Keratinocyte (primary cell): ENCODE measurements around the gene CSK. TPM values are rescaled to one million over a fixed set of nuclear protein-coding genes. Genes with fewer than 3 reads are reported as not detected.

ENCODE experiments used
- DNase-seq: peaks from one replicate; pipeline ENCODE4 v3.0.0-alpha.2; 2011; ENCODE audit warnings: low read depth, missing footprints, low spot score
- FAIRE-seq: peaks from 2 replicates; lab custom pipeline; 2011; peaks lifted over from hg19 to GRCh38; lab: Jason Lieb, UNC
- H2AFZ ChIP-seq: 2 replicates; pipeline ENCODE4 v1.6.0; 2012; ENCODE audit warnings: low read length, control low read depth, inconsistent platforms; ENCODE audit not compliant: control insufficient read depth
- H3K27ac ChIP-seq: 2 replicates; pipeline ENCODE4 v1.5.1; 2011; ENCODE audit warnings: low read length; ENCODE audit not compliant: control insufficient read depth, insufficient read depth
- H3K27me3 ChIP-seq: 3 replicates; pipeline ENCODE4 v1.6.0; 2011; ENCODE audit warnings: low read length; ENCODE audit not compliant: control insufficient read depth, insufficient read depth; ENCODE audit errors: extremely low read depth
- H3K36me3 ChIP-seq, 2 experiments: 2 replicates in 1 of 2; 3 replicates in 1 of 2; pipeline ENCODE4 v1.5.1; 2011; ENCODE audit warnings: low read length in 2 of 2, mild to moderate bottlenecking in 1 of 2; ENCODE audit not compliant: control insufficient read depth in 2 of 2, insufficient read depth in 2 of 2; ENCODE audit errors: extremely low read depth in 1 of 2
- H3K4me1 ChIP-seq: 3 replicates; pipeline ENCODE4 v1.5.1; 2011; ENCODE audit warnings: low read length; ENCODE audit not compliant: control insufficient read depth, insufficient read depth; ENCODE audit errors: extremely low read depth
- H3K4me2 ChIP-seq: 3 replicates; pipeline ENCODE4 v1.6.0; 2011; ENCODE audit warnings: low read depth, low read length; ENCODE audit not compliant: control insufficient read depth, insufficient read depth; ENCODE audit errors: extremely low read depth
- H3K4me3 ChIP-seq, 3 experiments: fragments of 200-600 bp in 1 of 3; sonication (generic) in 1 of 3; 2 replicates in 2 of 3; 3 replicates in 1 of 3; pipeline ENCODE4 v1.5.1; 2011 to 2016; ENCODE audit warnings: low read length in 3 of 3, mild to moderate bottlenecking in 3 of 3, control low read depth in 2 of 3, inconsistent platforms in 1 of 3, low read depth in 1 of 3, mixed read lengths in 1 of 3, mixed run types in 1 of 3, moderate library complexity in 1 of 3; ENCODE audit not compliant: control insufficient read depth in 2 of 3, insufficient read depth in 2 of 3; ENCODE audit errors: extremely low read depth in 1 of 3
- H3K79me2 ChIP-seq: 2 replicates; pipeline ENCODE4 v1.6.0; 2012; ENCODE audit warnings: low read length; ENCODE audit not compliant: control insufficient read depth, insufficient read depth
- H3K9ac ChIP-seq: 3 replicates; pipeline ENCODE4 v1.6.0; 2011; ENCODE audit warnings: low read length; ENCODE audit not compliant: control insufficient read depth, insufficient read depth; ENCODE audit errors: extremely low read depth
- H3K9me1 ChIP-seq: 3 replicates; pipeline ENCODE4 v1.6.0; 2011; ENCODE audit warnings: low read length; ENCODE audit not compliant: control insufficient read depth, insufficient read depth; ENCODE audit errors: extremely low read depth
- H3K9me3 ChIP-seq: 2 replicates; pipeline ENCODE4 v1.5.1; 2012; ENCODE audit warnings: low read depth, low read length; ENCODE audit not compliant: control insufficient read depth
- H4K20me1 ChIP-seq: 3 replicates; pipeline ENCODE4 v1.6.0; 2011; ENCODE audit warnings: low read length; ENCODE audit not compliant: control insufficient read depth, insufficient read depth; ENCODE audit errors: extremely low read depth
- EZH2 ChIP-seq: IDR thresholded peaks from one replicate; pipeline ENCODE4 v1.6.1; 2012; ENCODE audit warnings: inconsistent platforms, mild to moderate bottlenecking, low read length, moderate library complexity
- dilution Hi-C: fragments of 300-500 bp; cut with MboI; formaldehyde crosslinking; loops from one replicate; pipeline ENCODE4 v1.7.0; 2020; ENCODE audit warnings: low sequenced_read_pairs; ENCODE audit not compliant: extremely low pct_ligation_motif_present
- polyA plus RNA-seq, 5 experiments: library from polyadenylated mRNA; depleted of rRNA in 3 of 5; stranded (reverse) in 3 of 5; stranded (forward) in 1 of 5; unstranded in 1 of 5; fragments of >200 nt; gene quantifications; 1 replicate in 1 of 5; 2 replicates in 3 of 5; 3 replicates in 1 of 5; pipeline versions ENCODE4 v1.2.1 to v1.2.3, GENCODE V29; 2011 to 2012; ENCODE audit warnings: missing spikeins in 2 of 5, low read depth in 1 of 5, low replicate concordance in 1 of 5
- TF ChIP-seq, protein P1 (sequence below), 3 experiments: IDR thresholded peaks in 1 of 3; conservative IDR thresholded peaks in 1 of 3; optimal IDR thresholded peaks in 1 of 3; 2 replicates in 2 of 3; 3 replicates in 1 of 3; pipeline versions ENCODE3 to v1.5.1; 2011; ENCODE audit warnings: low read length in 3 of 3, mild to moderate bottlenecking in 3 of 3, moderate library complexity in 2 of 3, control low read depth in 1 of 3, inconsistent platforms in 1 of 3; ENCODE audit not compliant: insufficient read depth in 2 of 3; ENCODE audit errors: extremely low read depth in 1 of 3

Gene CSK
- polyA plus RNA-seq, 1 donor (not counting 4 experiments of a cell fraction or from before 2014, with no cell fraction given) = 17.2 TPM

DNA sequence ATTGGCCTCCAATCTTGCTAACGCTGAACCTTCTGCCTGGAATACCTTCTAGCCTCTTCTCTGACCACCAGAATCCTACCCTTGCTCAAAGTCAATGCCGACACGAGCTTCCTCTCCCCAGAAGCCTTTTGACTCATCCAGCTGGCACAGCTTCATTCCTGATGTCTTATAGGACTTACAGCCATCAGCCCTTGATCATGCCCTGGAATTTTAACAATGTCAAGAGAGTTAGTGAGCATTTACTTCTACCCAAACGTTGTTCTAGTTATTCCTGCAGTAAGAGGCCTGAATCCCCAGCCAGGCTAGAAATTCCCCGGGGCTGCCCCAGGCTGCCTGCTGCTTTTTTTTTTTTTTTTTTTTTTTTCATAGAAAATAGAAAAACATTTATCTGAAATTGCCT, 29.3 kb upstream of the CSK start:
- Histone ChIP-seq H3K27ac (no peak overlapping the region), H3K4me3 (no peak overlapping the region), H3K4me2 (no peak overlapping the region), H3K9me1 (no peaks in the 10 kb centered on the region), H3K9me3 (no peaks in the 10 kb centered on the region), H3K36me3 (no peaks in the 10 kb centered on the region), H3K79me2 (no peaks in the 10 kb centered on the region), H3K9ac (no peak overlapping the region), H3K27me3 (no peaks in the 10 kb centered on the region), H4K20me1 (no peaks in the 10 kb centered on the region), H2AFZ (no peak overlapping the region), H3K4me1 (peaks cover 11% of the 10 kb centered on the region)
- DNase-seq (peak; percentile 21), FAIRE-seq (peak; percentile 55)
- dilution Hi-C loops = no loop called here
- TF ChIP-seq, protein P1, sequence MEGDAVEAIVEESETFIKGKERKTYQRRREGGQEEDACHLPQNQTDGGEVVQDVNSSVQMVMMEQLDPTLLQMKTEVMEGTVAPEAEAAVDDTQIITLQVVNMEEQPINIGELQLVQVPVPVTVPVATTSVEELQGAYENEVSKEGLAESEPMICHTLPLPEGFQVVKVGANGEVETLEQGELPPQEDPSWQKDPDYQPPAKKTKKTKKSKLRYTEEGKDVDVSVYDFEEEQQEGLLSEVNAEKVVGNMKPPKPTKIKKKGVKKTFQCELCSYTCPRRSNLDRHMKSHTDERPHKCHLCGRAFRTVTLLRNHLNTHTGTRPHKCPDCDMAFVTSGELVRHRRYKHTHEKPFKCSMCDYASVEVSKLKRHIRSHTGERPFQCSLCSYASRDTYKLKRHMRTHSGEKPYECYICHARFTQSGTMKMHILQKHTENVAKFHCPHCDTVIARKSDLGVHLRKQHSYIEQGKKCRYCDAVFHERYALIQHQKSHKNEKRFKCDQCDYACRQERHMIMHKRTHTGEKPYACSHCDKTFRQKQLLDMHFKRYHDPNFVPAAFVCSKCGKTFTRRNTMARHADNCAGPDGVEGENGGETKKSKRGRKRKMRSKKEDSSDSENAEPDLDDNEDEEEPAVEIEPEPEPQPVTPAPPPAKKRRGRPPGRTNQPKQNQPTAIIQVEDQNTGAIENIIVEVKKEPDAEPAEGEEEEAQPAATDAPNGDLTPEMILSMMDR (optimal IDR thresholded peaks at IDR 0.05 in 1 of 3, IDR thresholded peaks at IDR 0.05 in 1 of 3, conservative IDR thresholded peaks at IDR 0.05 in 1 of 3; ENCODE audit: extremely low read depth in 1 of 3, insufficient read depth in 2 of 3, low read length in 3 of 3) = no peak
- TF ChIP-seq EZH2 = no peak

DNA sequence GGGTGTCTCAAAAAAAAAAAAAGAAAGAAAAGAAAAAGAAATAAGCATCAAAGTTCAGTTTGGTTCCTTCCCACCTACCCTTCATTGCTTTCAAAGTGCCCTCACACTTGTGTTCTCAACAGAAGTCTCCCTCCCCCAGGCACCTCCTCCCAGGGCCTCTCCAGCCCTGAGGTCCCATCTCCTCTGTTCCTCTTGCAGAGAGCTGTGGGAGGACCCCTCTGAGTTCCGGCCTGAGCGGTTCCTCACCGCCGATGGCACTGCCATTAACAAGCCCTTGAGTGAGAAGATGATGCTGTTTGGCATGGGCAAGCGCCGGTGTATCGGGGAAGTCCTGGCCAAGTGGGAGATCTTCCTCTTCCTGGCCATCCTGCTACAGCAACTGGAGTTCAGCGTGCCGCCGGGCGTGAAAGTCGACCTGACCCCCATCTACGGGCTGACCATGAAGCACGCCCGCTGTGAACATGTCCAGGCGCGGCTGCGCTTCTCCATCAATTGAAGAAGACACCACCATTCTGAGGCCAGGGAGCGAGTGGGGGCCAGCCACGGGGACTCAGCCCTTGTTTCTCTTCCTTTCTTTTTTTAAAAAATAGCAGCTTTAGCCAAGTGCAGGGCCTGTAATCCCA, 27.2 kb upstream of the CSK start:
- Histone ChIP-seq H3K4me1 (peaks cover 11% of the 10 kb centered on the region), H3K4me2 (no peak overlapping the region), H3K9me3 (no peaks in the 10 kb centered on the region), H3K9me1 (no peaks in the 10 kb centered on the region), H3K9ac (no peak overlapping the region), H3K27me3 (no peaks in the 10 kb centered on the region), H2AFZ (no peak overlapping the region), H4K20me1 (no peaks in the 10 kb centered on the region), H3K79me2 (no peaks in the 10 kb centered on the region), H3K27ac (no peak overlapping the region), H3K4me3 (no peak overlapping the region), H3K36me3 (no peaks in the 10 kb centered on the region)
- FAIRE-seq = no peak
- TF ChIP-seq, protein P1 (optimal IDR thresholded peaks at IDR 0.05 in 1 of 3, IDR thresholded peaks at IDR 0.05 in 1 of 3, conservative IDR thresholded peaks at IDR 0.05 in 1 of 3; ENCODE audit: extremely low read depth in 1 of 3, insufficient read depth in 2 of 3, low read length in 3 of 3) = no peak
- TF ChIP-seq EZH2 = no peak
- dilution Hi-C loops = no loop called here
- DNase-seq = no peak
